Activated naive CD8-positive, alpha-beta T cell treated with anti-CD3 and anti-CD28 coated beads for 36 hours (primary cell): ENCODE results near the gene CD226. TPM values are rescaled to one million over a fixed set of nuclear protein-coding genes. Genes with fewer than 3 reads are reported as not detected.
A peak's percentile ranks its signal among the peaks of the same experiment; 100 is the strongest.
"Not testable (repeated sequence)": the region's sequence is repeated elsewhere in the genome, so short reads cannot be mapped to it uniquely, and the experiment has no call there.

ENCODE experiments used
- DNase-seq: peaks from one replicate; pipeline ENCODE4 v3.0.0; 2021
- H3K27ac Mint-ChIP-seq: one replicate; pipeline ENCODE4 v1.8.0; 2022; ENCODE audit warnings: mild to moderate bottlenecking, moderate library complexity, mixed read lengths
- H3K27me3 Mint-ChIP-seq: one replicate; pipeline ENCODE4 v1.8.0; 2022; ENCODE audit warnings: mild to moderate bottlenecking, mixed read lengths
- H3K36me3 Mint-ChIP-seq: one replicate; pipeline ENCODE4 v1.8.0; 2021; ENCODE audit warnings: mild to moderate bottlenecking, mixed read lengths
- H3K4me1 Mint-ChIP-seq: one replicate; pipeline ENCODE4 v1.8.0; 2021; ENCODE audit warnings: mixed read lengths
- H3K4me3 Mint-ChIP-seq: one replicate; pipeline ENCODE4 v1.8.0; 2022; ENCODE audit warnings: mild to moderate bottlenecking, moderate library complexity, mixed read lengths
- H3K9me3 Mint-ChIP-seq: one replicate; pipeline ENCODE4 v1.8.0; 2022; ENCODE audit warnings: mixed read lengths
- total RNA-seq, 2 experiments: library from RNA; stranded (reverse); gene quantifications; one replicate each; pipeline ENCODE4 v1.2.3, GENCODE V29; 2021

The CD226 gene
- total RNA-seq, 2 experiments from 2014 or later: 57.2 to 57.7 TPM

DNA sequence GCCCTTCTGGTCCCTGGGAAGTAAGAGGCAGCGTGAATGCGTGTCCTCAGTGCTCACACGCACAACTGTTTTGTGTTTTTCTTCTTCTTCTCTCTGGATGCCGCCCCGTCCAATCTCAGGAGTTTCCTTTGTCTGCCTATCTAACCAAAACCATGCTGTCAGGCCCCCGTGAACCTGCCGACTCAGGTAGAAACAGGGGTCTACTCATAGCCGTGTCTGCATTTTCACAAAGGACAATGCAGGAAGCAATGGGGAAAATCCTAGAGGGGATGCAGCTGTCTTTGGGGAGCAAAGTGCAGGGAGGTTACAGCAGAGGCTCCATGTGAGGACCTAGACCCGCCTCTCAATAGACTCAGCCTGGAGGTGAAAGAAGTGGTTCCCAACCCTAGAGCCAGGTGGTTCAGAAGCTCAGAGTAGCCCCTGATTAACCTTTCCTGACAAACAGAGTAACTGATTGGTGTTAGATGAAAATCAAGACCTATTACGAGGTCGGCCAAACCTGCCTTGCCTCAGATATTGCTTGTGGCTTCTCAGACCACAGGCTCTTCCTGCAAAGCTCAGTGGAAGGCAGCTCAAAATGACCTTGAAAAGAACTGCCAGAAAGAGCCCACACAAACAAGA lies 49.3 kb downstream of the CD226 start:
- peak overlapping the region; percentile 97 for H3K27ac Mint-ChIP-seq
- peaks cover 56% of the 10 kb centered on the region for H3K4me1 Mint-ChIP-seq
- DNase-seq: peak; percentile 34
- peaks cover 71% of the 10 kb centered on the region for H3K36me3 Mint-ChIP-seq
- no peaks in the 10 kb centered on the region for H3K27me3 Mint-ChIP-seq
- H3K4me3 Mint-ChIP-seq: peak overlapping the region; percentile 79
- peaks cover 15% of the 10 kb centered on the region for H3K9me3 Mint-ChIP-seq

DNA sequence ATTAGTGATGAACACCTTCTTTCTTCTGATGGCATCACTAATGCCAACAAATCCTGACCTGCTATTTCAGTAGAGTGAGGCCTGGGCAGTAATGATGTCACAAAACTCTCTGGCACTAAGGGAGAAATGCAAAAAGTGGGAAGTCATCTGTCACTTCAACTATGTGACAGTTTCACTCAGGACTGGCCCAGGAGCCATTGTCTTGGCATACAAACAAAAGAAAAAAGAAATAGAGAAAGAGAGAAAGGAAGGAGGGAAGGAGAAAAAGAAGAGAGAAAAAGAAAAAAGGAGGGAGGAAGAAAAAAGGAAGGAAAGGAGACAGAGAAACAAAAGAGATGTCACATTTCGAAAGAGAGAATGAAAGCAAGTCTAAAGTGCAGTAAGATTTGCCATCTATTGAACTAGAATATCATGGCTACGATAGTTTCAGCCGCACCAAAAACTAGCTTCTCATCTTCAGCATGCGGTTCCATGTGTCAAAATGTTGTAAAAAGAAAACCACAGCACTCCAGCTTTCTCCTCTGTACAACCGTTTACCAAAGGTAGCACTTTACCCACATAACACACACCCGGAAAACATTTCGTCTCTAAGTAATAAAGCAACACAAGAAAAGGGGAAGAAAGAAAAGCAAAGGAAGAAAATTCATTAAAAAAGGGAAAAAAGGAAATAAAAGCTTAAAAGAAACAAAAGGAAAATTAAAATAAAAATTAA lies 50.1 kb downstream of the CD226 start:
- peak; percentile 39 for DNase-seq
- peak overlapping the region; percentile 97 for H3K27ac Mint-ChIP-seq
- H3K4me1 Mint-ChIP-seq: peaks cover 60% of the 10 kb centered on the region
- H3K9me3 Mint-ChIP-seq: peaks cover 15% of the 10 kb centered on the region
- peak overlapping the region; percentile 79 for H3K4me3 Mint-ChIP-seq
- peaks cover 71% of the 10 kb centered on the region for H3K36me3 Mint-ChIP-seq
- H3K27me3 Mint-ChIP-seq: no peaks in the 10 kb centered on the region

DNA sequence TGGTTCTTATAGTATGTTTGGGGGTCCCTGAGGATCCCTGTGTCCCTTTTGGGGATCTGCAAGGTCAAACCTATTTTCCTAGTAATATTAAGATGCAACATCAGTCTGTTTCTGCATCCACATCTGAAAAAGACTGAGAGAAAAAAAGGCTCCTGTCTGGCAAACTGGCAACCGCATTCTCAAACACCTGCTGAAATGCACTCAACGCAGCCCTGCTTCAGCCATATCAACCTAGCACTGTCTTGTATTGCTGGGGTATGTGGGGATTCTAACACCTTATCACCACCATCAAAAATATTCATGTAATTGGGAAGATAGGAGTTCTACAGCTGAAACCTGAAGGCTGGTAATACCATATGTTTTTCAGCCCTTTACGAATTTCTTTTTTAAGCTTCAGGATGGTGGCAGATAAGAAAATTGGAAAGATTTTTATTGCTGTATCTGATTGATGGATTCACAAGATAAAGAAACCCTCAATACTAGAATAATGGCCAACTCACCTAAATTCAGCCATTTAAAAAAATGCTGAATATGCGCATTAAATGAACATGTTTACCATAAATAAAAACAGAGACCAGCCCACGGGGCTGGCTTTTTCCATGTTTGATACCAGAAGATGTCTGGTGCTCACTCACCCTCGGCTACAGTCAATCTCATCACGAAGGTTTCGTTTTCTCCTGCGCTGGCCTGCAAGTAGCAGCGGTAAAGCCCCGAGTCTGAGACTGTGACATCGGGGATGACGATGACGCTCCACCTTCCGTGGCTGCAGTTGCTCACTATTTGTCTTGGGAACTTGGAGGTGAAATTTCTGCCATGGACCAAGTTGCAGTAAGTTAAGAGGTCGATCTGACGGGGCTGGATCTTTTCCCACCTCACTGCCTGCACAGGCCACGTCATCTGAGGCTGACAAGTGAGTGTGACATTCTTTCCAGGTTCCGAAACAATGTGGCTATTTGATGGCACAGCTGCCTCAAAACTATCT lies 52.3 kb downstream of the CD226 start:
- Mint-ChIP-seq H3K27ac (peak overlapping the region; percentile 97), H3K4me3 (no peak overlapping the region), H3K36me3 (peaks cover 77% of the 10 kb centered on the region), H3K27me3 (no peaks in the 10 kb centered on the region), H3K9me3 (peaks cover 28% of the 10 kb centered on the region), H3K4me1 (peaks cover 71% of the 10 kb centered on the region)
- no peak for DNase-seq

DNA sequence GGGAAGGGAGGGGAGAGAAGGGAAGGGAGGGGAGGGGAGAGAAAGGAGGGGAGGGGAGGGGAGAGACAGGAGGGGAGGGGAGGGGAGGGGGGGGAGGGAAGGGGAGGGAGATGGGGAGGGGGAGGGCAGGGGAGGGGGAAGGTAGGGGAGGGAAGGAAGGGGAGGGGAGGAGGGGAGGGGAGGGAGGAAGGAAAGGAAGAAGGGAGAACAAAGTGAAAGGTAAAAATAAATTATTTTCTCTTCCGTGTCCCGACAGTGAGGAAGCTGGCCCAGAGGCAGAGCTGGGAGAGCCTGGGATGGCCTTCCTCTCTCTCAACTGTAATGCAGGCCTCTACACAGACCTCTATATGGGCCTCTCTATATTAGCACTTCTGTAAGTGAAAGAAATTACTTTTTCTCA lies 53.2 kb downstream of the CD226 start:
- no peak for DNase-seq
- Mint-ChIP-seq H3K36me3 (peaks cover 78% of the 10 kb centered on the region), H3K4me1 (peaks cover 74% of the 10 kb centered on the region), H3K27me3 (no peaks in the 10 kb centered on the region), H3K27ac (peak overlapping the region; percentile 64), H3K9me3 (peaks cover 23% of the 10 kb centered on the region), H3K4me3 (no peak overlapping the region)

DNA sequence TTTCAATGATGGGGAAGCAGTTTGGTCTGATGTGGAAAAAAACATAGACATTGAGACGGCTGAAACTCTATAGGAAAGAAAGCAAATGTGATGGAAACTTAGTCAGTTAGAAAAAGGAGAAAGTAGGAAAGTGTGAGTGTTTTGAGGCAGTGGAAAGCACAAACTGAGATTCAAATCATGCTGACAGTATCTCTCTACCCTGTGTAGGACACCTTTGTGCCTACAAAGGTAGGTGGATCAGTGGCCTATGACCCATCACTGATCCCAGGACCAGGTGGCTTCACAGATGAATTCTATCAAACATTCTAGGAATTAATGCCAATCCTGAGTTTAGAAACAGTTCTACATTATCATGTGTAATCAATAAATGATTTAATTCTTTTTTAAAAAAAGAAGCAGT lies 57.1 kb downstream of the CD226 start:
- Mint-ChIP-seq H3K9me3 (peaks cover 25% of the 10 kb centered on the region), H3K4me3 (no peak overlapping the region), H3K27ac (peak overlapping the region; percentile 86), H3K36me3 (peaks cover 78% of the 10 kb centered on the region), H3K4me1 (peaks cover 66% of the 10 kb centered on the region), H3K27me3 (no peaks in the 10 kb centered on the region)
- DNase-seq: no peak

DNA sequence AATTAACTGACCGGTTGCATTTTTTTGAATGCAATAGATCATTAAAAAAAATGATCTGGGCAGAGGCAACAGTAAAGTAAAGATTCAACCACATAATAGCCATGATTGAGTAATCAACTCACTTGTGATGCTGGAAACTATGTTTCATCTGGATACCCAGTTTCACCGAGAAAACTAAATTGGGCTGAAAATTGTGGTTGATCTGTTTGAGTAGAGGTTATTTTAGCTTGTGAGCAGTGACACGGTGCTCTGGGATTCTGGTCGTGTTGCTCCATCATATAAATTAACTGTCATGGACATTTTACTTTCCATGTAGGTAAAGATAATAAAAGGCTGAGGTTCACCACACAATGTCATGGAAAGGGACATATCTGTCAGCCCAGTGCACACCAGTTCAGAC lies 58.7 kb downstream of the CD226 start:
- DNase-seq: peak; percentile 23
- peaks cover 23% of the 10 kb centered on the region for H3K9me3 Mint-ChIP-seq
- H3K36me3 Mint-ChIP-seq: peaks cover 77% of the 10 kb centered on the region
- H3K4me3 Mint-ChIP-seq: peak overlapping the region; percentile 39
- H3K4me1 Mint-ChIP-seq: peaks cover 77% of the 10 kb centered on the region
- peak overlapping the region; percentile 86 for H3K27ac Mint-ChIP-seq
- no peaks in the 10 kb centered on the region for H3K27me3 Mint-ChIP-seq

DNA sequence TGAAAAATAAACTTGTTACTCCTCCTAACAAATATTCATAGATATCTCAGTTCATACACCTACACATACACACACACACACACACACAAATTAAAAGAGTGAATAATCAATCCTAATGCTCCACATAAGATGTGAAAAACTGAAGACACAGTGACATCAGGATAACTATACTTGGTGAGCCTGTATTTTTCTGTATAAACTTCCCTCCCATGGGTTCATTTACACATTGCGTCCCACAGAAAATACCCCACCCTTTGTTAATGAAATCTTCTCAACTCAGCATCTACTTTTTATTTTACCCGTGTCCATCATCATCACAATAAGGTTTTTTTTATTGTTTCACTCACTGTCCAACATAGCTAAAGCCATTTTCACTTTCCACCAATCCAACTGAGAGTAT lies 60.4 kb downstream of the CD226 start:
- Mint-ChIP-seq H3K4me3 (no peak overlapping the region), H3K4me1 (peaks cover 75% of the 10 kb centered on the region), H3K27ac (peak overlapping the region; percentile 49), H3K27me3 (no peaks in the 10 kb centered on the region), H3K9me3 (peaks cover 19% of the 10 kb centered on the region), H3K36me3 (peaks cover 69% of the 10 kb centered on the region)
- DNase-seq: no peak

DNA sequence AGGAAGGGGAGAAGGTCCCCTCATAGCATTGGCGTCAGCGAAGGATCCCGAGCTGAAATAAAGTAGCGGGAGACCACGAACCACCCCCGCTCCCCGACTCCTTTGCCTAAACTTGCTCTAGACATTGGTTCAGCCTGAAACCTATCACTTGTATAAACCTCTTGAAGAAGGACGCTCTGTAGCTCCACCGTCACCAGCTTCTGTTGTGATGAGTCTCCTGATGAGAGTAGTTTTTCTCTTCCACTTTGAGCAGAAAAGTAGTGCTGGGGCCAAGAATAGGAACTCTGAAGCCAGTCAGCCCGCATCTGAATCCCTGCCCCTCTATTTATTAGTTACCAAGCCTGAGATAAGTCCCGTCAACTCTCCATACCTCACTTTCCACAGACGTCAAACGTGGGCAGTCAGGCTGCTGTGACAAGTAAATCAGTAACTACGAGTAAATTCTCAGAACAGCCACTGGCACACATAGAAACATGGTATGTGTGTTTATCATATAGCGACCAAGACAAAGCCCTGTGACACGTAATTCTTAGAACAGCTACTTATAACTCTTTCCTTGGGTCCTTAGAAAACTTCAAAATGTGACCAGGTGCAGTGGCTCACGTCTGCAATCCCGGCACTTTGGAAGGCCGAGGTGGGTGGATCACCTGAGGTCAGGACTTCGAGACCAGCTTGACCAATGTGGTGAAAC lies 61.7 kb downstream of the CD226 start:
- H3K4me1 Mint-ChIP-seq: peaks cover 67% of the 10 kb centered on the region
- peaks cover 10% of the 10 kb centered on the region for H3K9me3 Mint-ChIP-seq

DNA sequence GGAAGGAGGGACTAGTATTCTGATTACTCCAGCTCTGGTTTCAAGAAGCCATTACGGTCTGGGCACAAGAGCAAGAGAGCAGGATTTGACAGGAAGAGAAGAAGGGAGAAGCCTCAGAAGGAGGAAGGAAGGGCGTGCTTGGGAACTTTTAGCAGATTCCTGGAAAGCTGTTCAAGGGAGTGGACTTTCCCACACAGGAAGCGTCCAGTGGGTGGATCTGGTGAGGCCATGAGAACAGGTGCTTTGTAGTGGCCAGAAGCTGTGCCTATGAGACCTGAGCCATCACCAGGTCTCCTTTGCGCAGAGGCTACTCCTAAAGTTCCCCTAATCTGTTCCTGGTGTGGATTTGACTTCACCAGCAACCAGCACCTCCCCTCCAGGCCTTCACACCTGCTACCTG lies 62.3 kb downstream of the CD226 start:
- peaks cover 55% of the 10 kb centered on the region for H3K36me3 Mint-ChIP-seq
- H3K4me3 Mint-ChIP-seq: peak overlapping the region; percentile 63
- peak overlapping the region; percentile 92 for H3K27ac Mint-ChIP-seq
- no peaks in the 10 kb centered on the region for H3K27me3 Mint-ChIP-seq
- H3K4me1 Mint-ChIP-seq: peaks cover 60% of the 10 kb centered on the region
- peaks cover 6% of the 10 kb centered on the region for H3K9me3 Mint-ChIP-seq
- DNase-seq: no peak

More for the DNA sequence above, 61.7 kb downstream of the CD226 start:
- peak; percentile 26 for DNase-seq
- no peaks in the 10 kb centered on the region for H3K27me3 Mint-ChIP-seq
- peak overlapping the region; percentile 63 for H3K4me3 Mint-ChIP-seq
- peak overlapping the region; percentile 92 for H3K27ac Mint-ChIP-seq
- H3K36me3 Mint-ChIP-seq: peaks cover 58% of the 10 kb centered on the region

DNA sequence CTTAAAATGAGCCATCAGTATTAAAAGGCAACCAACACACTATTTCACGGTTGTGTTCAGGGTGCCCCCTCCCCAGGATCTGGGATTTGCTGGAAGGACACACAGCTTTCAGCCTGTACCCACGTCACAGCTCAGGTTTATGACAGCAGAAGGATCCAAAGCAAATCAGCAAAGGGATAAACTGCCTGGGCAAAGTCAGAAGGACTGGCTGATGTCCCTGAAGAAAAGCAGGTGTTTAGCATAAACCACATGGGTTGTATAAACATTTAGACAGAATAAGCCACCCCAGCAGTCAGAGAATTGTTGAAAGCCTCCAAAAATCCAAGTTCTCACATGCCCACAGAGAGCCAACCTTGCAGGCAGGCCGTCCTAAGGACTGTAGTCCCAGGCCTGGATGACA lies 63.9 kb downstream of the CD226 start:
- H3K36me3 Mint-ChIP-seq: peaks cover 56% of the 10 kb centered on the region
- no peak overlapping the region for H3K27ac Mint-ChIP-seq
- DNase-seq: no peak
- no peak overlapping the region for H3K4me3 Mint-ChIP-seq
- peaks cover 47% of the 10 kb centered on the region for H3K4me1 Mint-ChIP-seq
- H3K9me3 Mint-ChIP-seq: peaks cover 8% of the 10 kb centered on the region
- no peaks in the 10 kb centered on the region for H3K27me3 Mint-ChIP-seq

DNA sequence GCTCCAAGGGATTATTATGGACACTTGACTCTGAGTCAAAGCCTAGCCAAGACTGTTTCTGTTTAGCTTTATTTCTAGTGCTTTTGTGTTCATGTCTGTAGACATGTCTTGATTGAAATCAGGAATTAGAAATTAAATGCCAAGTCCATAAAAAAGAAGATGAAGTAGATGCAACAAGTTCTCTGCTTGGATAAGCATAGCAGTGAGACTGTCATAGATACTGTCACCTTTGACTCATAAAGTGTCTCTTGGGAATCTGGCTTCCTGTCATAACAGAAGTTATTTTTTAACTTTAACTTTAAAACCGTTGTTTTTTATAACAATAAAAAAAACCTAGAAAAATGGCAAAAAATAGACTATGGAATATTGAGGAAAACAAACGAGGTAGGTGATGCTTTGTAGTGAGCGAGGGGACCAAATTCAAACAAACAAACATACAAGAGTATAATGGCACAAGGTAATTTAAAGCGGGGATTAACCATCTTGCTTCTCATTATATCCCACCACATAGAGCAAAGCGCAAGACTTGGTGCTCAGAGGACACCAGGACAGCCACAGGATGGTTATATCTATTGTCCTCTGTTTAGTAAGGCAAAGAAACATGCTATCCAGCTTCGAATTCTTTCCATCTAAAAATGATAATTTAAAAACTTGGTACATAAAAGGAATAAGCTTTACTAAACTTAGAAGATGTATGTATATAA lies 64.6 kb downstream of the CD226 start:
- no peak overlapping the region for H3K4me3 Mint-ChIP-seq
- H3K9me3 Mint-ChIP-seq: peaks cover 8% of the 10 kb centered on the region
- no peak for DNase-seq
- no peak overlapping the region for H3K27ac Mint-ChIP-seq
- no peaks in the 10 kb centered on the region for H3K27me3 Mint-ChIP-seq
- H3K36me3 Mint-ChIP-seq: peaks cover 58% of the 10 kb centered on the region
- peaks cover 47% of the 10 kb centered on the region for H3K4me1 Mint-ChIP-seq

DNA sequence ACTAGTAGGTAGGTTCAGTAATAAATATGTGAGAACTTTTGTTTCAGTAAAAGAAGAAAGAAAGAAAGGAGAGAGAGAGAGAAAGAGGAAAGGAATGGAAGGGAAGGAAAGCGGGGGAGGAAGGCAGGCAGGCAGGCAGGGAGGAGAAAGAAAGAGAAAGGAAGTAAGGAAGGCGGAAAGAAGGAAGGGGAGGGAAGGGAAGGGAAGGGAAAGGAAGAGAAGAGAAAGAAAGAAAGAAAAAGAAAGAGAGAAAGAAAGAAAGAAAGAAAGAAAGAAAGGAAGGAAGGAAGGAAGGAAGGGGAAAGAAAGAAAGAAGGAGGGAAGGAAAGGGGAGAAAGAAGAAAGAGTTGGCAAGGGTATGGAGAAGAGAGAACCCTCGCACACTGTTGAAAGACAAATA lies 67.6 kb downstream of the CD226 start:
- peaks cover 56% of the 10 kb centered on the region for H3K36me3 Mint-ChIP-seq
- H3K4me3 Mint-ChIP-seq: no peak overlapping the region
- no peak overlapping the region for H3K27ac Mint-ChIP-seq
- H3K9me3 Mint-ChIP-seq: peaks cover 6% of the 10 kb centered on the region
- peaks cover 35% of the 10 kb centered on the region for H3K4me1 Mint-ChIP-seq
- no peak for DNase-seq
- H3K27me3 Mint-ChIP-seq: no peaks in the 10 kb centered on the region

DNA sequence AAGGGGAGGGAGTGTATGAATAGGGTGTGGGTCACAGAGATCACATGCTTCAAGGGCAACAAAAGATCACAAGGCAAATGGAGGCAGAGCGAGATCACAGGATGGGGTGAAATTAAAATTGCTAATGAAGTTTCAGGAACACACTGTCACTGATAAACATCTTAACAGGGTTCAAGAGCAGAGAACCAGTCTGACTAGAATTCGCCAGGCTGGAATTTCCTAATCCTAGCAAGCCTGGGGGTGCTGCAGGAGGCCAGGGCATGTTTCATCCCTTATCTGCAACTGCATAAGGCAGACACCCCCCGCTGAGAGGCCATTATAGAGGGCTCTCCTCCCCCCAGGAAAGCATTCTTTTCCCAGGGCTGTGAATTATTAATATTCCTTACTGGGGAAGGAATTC lies 68.6 kb downstream of the CD226 start:
- not testable (repeated sequence) for H3K9me3 Mint-ChIP-seq, DNase-seq, H3K27me3 Mint-ChIP-seq, H3K4me3 Mint-ChIP-seq
- Mint-ChIP-seq H3K27ac (peak overlapping the region; percentile 5), H3K36me3 (peaks cover 58% of the 10 kb centered on the region), H3K4me1 (peaks cover 29% of the 10 kb centered on the region)
